ENCODE data around the gene TAS2R20.

DNA sequence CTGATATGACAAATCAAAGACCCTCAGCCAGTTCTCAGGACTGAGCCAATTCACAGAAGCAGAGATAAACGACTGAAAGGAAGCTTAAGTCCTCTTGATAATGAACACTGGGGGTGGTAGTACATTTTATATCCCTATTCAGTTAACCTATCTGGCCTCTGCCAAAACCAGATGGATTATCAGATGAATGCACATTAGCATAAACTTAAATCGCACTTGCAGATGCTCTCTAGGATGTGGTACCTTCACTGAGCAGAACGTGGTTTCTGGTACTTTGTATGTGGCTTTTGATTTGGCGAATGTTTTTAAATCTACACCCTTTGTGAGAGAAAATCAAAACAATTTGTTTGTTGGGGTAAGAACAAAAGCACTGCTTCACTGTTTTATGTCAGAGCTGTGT, 37.9 kb downstream of the TAS2R20 start:
- TF ChIP-seq MYNN (tag by site-specific recombination; IDR thresholded peaks at IDR 0.05; ENCODE audit: borderline replicate concordance) (no peak), ZNF558 (tag by site-specific recombination; IDR thresholded peaks at IDR 0.05) (no peak)
- TF ChIP-seq, protein P1, sequence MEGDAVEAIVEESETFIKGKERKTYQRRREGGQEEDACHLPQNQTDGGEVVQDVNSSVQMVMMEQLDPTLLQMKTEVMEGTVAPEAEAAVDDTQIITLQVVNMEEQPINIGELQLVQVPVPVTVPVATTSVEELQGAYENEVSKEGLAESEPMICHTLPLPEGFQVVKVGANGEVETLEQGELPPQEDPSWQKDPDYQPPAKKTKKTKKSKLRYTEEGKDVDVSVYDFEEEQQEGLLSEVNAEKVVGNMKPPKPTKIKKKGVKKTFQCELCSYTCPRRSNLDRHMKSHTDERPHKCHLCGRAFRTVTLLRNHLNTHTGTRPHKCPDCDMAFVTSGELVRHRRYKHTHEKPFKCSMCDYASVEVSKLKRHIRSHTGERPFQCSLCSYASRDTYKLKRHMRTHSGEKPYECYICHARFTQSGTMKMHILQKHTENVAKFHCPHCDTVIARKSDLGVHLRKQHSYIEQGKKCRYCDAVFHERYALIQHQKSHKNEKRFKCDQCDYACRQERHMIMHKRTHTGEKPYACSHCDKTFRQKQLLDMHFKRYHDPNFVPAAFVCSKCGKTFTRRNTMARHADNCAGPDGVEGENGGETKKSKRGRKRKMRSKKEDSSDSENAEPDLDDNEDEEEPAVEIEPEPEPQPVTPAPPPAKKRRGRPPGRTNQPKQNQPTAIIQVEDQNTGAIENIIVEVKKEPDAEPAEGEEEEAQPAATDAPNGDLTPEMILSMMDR (tag by site-specific recombination; IDR thresholded peaks at IDR 0.05) = no peak

Measured in HEK293 (cell line).